Thyroid gland (tissue), 4 donors: Measurements from ENCODE around the gene SDHAF2.

Source experiments
- POLR2A ChIP-seq, 2 donors: fragments of 450-650 bp; IDR thresholded peaks; one replicate each; pipeline ENCODE4 v1.6.1; 2017; ENCODE audit warnings: antibody characterized with exemption in 2 of 2, mild to moderate bottlenecking in 2 of 2, moderate library complexity in 1 of 2
- TF ChIP-seq, protein P1 (sequence below), 6 experiments: fragments of 200-600 bp in 3 of 6; fragments of 450-650 bp in 3 of 6; sonication (generic) in 3 of 6; IDR thresholded peaks; one replicate each; pipeline ENCODE4 v1.5.1; 2016 to 2019; ENCODE audit warnings: antibody characterized with exemption in 6 of 6, mild to moderate bottlenecking in 2 of 6, inconsistent platforms in 1 of 6, moderate library complexity in 1 of 6

GRCh38 chr11:61491736-61492395 lies 61.9 kb downstream of the SDHAF2 start:
- TF ChIP-seq, protein P1, sequence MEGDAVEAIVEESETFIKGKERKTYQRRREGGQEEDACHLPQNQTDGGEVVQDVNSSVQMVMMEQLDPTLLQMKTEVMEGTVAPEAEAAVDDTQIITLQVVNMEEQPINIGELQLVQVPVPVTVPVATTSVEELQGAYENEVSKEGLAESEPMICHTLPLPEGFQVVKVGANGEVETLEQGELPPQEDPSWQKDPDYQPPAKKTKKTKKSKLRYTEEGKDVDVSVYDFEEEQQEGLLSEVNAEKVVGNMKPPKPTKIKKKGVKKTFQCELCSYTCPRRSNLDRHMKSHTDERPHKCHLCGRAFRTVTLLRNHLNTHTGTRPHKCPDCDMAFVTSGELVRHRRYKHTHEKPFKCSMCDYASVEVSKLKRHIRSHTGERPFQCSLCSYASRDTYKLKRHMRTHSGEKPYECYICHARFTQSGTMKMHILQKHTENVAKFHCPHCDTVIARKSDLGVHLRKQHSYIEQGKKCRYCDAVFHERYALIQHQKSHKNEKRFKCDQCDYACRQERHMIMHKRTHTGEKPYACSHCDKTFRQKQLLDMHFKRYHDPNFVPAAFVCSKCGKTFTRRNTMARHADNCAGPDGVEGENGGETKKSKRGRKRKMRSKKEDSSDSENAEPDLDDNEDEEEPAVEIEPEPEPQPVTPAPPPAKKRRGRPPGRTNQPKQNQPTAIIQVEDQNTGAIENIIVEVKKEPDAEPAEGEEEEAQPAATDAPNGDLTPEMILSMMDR (IDR thresholded peaks at IDR 0.05): no peak
- no peak for TF ChIP-seq POLR2A (IDR thresholded peaks at IDR 0.05)
